Liver (tissue), 3 donors: Measurements from ENCODE around the gene PTTG2.

Source experiments
- RAD21 ChIP-seq, 2 donors: IDR thresholded peaks; 2 replicates each; pipeline ENCODE4 v1.6.1; 2016; ENCODE audit warnings: antibody characterized with exemption in 2 of 2, mild to moderate bottlenecking in 2 of 2
- TF ChIP-seq, protein P1 (sequence below): fragments of 150-350 bp; IDR thresholded peaks from 2 replicates; pipeline ENCODE4 v1.5.1; 2017; ENCODE audit warnings: improper control_type of control experiment, low read depth, low read length; ENCODE audit not compliant: missing input control
- donor health status: healthy.
- donor health status: healthy.

DNA sequence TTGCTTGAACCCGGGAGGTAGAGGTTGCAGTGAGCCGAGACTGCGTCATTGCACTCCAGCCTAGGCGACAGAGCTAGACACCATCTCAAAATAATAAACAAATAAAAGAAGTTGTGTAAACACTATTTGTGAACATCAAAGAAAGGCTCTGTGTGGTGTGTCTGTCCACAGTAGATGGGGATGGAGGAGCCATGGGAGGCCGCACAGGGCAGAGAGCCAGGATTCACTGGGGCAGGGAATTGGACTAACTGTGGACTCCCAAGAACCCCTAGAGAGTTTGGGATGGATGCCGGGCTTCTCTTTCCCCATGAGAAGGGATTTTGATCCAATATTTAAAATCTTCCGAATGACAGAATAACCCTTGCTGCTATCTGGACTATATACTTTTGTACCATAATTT is 42.8 kb upstream of the PTTG2 start:
- TF ChIP-seq, protein P1, sequence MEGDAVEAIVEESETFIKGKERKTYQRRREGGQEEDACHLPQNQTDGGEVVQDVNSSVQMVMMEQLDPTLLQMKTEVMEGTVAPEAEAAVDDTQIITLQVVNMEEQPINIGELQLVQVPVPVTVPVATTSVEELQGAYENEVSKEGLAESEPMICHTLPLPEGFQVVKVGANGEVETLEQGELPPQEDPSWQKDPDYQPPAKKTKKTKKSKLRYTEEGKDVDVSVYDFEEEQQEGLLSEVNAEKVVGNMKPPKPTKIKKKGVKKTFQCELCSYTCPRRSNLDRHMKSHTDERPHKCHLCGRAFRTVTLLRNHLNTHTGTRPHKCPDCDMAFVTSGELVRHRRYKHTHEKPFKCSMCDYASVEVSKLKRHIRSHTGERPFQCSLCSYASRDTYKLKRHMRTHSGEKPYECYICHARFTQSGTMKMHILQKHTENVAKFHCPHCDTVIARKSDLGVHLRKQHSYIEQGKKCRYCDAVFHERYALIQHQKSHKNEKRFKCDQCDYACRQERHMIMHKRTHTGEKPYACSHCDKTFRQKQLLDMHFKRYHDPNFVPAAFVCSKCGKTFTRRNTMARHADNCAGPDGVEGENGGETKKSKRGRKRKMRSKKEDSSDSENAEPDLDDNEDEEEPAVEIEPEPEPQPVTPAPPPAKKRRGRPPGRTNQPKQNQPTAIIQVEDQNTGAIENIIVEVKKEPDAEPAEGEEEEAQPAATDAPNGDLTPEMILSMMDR, result no peak
- no peak for TF ChIP-seq RAD21 (IDR thresholded peaks at IDR 0.05)
